Islet precursor cell (in vitro differentiated cells): ENCODE measurements around the gene BIRC7.
"Not testable (repeated sequence)": the region's sequence is repeated elsewhere in the genome, so short reads cannot be mapped to it uniquely, and the experiment has no call there.

ENCODE experiments used
- DNase-seq: peaks from one replicate; pipeline ENCODE4 v3.0.0-alpha.2; 2018

The BIRC7 gene

DNA sequence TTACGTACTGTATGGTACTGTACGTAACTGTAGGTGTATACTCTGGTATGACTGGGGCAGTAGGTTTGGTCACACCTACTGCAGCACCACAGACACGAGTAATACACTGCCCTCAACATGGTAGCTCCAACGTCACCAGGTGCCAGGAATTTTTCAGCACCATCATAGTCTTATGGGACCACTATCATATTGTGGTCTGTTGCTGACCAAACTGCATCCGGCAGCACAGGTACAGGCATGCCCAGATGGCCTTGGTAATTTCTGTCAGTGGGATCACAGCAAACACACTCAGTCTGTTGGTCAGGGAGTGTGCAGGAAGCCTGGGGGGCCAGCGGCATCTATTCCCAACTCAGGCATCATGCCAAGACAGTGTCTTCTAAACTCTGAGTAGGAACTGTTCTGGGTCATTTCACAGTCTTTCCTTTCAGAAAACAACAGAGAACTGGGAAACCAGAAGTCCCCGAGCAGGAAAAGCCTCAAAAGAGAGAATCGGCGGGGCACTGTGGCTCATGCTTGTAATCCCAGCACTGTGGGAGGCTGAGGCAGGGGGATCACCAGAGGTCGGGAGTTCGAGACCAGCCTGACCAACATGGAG lies 25.6 kb upstream of the BIRC7 start:
- DNase-seq = no peak

DNA sequence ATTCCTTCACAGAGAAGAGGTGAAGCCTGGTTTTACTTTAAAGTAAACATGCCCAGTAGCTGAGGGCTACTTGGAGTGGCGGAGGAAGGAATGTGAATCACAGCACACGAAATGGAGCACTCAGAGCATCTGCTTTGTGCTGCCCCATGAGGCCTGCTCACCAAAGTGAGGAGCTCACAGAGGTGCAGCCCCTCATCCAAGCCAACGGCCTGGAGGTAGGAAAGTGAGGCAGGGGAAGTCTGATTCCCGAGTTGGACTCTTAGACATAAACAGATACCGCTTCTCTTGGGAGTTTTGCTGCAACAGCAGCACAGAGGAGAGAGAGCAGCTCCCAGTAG lies 23.3 kb upstream of the BIRC7 start:
- DNase-seq = no peak

DNA sequence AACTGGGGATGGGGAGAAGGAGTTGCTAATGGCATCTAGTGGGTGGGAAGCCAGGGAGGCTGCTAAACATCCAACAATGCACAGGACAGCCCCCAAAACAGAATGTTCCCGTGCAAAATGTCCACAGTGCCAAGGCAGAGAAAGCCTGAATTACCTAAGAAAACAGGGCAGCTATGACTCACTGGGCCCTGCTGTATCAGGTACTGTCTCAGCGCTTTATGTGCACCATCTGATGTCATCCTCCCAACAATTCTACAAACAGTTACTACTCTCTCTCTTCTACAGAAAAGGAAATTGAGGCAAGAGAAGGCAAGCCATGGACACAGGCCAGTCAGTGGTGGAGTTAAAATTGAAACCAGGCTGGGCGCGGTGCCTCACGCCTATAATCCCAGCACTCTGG lies 22.9 kb upstream of the BIRC7 start:
- no peak for DNase-seq

DNA sequence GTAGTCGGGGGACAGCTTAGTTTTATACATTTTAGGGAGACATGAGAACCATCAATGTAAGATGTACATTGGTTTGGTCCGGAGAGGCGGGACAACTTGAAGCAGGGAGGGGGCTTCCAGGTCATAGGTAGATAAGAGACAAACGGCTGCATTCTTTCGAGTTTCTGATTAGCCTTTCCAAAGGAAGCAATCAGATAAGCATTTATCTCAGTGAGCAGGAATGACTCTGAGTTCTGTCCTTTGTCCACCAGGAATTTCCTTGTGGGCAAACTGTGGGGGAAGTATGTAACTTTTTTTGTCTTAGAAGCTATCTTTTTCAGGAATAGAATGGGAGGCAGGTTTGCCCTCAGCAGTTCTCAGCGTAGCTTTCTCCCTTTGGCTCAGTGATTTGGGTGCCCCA lies 21.2 kb upstream of the BIRC7 start:
- no peak for DNase-seq

DNA sequence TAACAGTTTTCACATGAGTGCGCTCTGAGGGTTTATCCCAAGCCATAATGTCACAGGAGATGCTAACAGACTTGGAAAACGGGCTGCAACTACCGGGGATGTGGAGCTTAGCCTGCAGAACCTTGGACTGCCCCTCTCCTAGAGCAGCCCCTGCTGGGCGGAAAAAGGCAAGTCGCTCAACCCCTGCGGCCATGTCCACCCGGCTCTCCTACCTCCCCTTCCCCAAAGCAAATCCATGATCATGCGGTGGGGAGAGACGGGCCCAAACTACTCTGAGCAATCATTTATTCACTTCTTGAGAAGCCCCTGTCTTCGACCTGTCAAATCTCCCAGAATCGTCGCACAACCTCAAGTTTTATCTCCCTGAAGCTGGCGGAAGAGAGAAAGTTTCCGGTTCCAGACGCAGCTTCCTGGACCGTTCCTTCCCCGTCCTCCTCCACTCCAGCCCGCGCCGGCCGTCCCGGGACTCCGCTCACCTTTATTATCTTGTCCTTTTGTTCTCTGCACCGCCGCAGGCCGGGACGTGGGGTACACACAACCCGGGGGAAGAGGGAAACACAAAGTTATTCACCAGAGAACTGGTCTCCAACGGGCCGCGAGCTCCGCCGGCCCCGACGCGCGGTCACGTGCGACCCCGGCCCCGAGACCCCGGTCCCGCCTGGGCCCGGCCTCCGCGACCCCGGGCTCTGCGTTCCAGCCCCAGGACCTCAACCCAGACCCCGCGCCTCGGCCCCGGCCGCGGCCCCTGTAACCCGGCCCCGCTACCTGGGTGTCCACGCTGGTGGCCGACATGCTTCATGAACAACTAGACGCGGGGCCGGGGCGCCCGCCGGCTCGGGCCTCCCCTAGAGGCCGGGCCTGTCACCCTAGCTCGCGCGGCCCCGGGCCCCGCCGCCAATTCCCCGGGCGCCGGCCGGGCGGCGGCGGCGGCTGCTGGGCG lies 20.3 kb upstream of the BIRC7 start:
- peak; percentile 87 for DNase-seq

DNA sequence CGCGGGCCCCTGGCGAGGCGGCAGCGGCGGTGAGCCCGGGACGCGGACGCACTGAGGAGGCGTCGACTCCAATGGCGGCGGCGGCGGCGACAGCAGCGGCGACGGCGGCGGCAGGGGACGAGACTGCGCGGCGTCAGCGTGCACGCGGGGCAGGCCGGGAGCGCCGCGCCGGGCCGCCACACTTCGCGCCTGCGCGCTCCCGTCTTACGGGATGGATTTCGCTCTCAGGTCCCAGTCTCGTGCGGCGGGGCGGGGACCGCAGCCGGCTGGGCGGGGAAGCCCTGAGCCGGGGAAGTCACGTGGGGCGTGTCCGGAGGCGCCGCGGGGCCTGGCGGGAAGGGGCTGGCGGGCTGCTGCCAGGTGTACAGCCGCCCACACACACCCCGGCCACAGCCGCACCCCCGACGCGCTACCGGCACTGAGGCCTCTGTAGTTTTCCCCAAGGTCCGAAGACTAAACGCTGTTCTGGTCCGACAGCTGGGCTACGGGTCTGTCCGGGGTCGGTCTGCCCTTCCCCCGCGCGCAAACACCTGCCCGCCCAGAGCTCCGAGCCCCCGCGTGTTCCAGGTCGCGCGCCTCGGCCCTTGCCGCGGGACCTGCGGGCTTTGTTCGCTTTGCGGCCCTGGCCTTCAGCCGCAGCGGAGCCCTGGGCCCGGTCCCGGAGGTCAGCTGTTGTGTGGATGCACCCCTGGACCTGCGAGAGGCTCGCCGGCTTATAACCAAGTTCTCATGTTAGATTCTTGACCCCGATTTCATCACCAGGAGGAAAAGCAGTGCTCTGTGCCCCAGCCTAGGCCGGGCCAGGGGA lies 19.5 kb upstream of the BIRC7 start, which contains the start of gene YTHDF1:
TSS of gene YTHDF1 (minus strand) at position 91 of the 808 bp plus-strand sequence. CDS start 239 bp downstream, outside the sequence.
- peak; percentile 98 for DNase-seq

DNA sequence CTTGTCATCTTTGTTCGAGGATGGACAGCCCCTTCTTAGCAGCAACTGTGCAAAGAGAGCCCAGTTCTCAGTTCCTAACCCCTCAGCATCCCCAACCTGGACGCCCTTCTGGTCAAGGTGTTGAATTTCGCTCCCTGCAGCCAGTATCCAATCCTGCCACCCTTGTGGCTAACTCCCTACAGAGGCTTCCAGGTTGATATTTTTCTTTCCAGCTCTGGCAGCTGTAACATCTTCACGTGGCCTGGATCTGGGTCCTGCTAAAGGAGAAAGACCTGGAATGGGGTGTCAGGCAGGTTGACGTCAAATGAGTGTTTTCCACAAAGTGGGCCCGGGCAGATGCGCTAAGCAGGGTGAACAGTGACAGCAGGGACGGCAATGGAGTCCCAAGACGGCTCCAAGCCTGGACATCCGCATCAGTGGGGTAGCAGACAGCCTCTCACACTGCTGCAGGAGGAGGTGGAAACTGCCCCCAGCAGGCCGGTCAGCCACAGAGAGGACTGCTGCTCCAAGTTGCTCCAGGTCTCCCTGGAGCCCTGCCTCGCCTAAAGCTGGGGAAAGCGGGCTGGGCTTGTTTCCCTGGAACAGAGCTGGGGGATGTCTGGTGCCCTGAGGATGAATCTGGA lies 18.7 kb upstream of the BIRC7 start:
- DNase-seq = no peak

DNA sequence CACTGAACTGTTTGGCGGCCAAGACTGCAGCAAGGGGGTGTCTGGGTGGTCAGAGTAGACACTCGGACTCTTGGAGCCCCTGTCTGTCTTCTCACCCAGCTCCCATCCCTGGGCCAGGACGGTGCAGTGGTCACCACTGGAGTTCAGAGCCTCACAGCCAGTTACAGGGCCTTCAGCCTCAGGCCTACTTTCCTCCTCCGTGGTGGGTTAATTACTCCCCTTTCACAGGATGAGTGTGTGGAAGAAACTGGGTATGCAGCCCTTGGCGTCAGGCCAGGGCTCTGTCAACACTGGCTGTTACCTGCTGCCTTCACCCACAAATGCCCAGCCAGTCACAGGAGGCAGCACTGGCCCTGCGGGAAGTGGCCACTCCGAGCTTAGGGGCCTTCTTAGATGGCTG lies 18.0 kb upstream of the BIRC7 start:
- no peak for DNase-seq

DNA sequence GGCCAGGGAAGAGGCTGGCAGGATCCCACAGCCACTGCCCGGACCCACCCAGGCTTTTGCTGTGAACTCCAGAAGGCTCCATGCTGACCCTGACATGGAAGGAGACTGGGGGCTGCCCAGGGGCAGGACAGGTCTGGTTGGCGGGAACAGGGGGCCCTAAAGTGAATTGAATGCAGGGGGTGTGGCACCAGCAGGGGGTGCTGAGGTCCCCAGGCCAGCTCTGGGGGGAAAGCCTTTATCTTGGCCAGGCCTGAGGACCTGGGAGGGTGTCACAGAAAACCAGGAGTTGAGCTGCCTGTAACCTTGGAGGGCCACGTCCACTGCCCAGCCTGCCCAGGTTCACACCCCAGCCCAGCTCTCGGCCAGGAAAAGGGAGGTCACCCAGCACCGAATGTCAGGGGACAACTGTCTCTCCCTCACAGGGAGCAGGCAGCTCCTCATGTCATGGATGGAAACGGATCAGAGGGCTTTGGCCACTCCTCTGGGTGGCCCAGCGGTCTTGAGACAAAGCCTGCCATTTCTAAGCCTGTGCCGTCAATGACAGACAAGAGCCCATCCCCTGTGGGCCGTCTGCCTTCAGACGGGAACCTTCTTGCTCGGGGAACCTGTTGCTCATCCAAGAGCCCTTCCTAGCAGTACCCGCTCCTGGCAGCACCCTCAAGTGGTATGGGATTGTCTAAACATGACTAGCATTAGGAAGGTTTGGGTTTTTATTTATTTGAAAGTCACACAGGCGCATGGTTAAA lies 16.8 kb upstream of the BIRC7 start:
- DNase-seq = no peak

DNA sequence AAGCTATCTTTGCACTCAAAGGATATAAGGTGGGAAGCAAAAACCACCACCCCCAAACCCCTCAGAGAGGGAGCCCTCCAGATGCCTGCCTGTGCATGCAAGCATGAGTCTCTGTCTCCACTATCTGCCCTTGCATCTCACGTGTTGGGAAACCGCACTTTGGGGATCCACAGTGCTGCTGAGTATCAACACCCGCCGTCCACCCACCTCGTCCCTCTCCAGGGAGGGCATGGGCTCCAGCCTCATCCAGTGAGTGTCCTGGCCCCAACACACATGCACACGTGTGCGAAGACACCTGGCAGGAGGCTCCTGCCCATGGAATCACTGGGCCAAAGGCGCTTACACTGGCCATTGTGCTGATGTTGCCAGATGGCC lies 16.3 kb upstream of the BIRC7 start:
- no peak for DNase-seq

DNA sequence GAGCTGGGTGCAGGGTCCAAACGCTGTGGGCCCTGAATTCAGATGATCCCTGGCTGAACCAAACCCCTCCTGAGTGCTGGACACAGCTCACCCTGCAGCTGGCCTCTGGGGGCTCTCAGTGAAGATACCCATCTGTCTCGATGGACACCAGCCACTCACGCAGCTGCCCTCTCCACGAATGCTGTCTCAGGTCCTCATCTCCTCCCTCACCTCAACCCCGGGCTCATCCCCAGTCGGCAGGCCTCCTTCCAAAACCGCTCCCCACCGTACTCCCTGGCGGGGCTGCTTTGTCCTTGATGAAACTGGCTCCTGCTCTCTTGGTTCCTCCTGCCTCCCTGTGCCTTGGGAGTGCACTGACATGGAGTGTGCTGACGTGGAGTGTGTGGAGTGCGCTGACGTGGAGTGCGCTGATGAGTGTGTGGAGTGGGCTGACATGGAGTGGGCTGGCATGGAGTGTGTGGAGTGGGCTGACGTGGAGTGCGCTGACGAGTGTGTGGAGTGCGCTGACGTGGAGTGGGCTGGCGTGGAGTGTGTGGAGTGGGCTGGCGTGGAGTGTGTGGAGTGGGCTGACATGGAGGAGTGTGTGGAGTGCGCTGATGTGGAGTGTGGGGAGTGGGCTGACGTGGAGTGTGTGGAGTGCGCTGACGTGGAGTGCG lies 15.7 kb upstream of the BIRC7 start:
- no peak for DNase-seq

DNA sequence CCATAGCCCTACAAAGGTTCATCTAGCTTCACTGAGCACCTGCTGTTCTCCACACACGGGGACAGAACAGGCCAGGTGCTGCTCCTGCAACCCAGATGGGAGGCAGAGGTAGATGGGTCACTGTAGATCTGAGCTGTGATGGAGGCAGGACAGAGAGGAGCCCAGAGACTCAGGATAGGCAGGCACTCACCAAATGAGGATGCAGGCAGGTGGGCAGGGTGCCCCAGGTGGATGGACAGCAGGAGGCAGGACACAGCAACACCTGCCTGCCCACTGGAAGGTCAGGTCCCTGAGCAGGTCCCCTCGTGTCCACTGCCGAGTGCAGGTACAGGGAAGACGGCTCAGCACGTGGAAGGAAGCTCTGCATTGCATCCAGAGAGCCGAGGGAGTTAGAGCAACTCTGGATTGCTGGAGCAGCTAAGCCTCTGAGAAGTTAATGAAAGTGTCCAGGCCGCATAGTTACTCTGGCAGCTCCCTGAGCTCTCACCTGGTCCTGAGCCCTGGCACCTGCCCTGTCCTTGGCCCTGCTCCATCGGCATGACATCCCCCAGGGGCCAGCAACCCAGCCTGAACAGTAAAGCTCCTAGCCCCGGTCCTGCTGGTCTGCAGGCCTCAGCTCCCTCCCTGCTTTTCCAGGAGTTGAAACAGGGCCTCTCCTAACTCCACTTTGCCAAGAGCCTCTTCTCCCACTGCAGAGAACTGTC lies 14.9 kb upstream of the BIRC7 start:
- no peak for DNase-seq

DNA sequence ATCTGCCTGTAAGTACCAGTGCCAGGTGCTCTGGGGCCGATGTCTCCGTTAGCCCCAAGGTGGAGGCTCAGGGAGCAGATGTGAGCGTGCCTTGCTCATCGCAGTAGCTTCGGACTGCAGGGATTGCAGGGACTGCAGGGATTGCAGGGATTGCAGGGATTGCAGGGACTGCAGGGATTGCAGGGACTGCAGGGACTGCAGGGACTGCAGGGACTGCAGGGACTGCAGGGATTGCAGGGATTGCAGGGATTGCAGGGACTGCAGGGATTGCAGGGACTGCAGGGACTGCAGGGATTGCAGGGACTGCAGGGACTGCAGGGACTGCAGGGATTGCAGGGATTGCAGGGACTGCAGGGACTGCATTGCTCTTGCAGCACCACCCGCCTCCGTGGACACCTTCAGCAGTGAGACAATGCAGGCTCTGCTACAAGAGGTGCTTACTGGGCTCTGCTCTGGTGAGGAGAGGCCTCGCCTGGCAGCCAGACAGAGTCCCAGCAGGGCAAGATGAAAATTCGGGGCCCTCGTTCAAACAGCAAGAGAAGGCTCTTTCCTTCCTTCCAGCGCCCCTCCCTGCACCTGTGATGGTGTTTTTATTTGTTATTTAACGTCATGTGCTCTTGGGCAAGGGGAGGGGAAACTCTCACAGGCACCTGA lies 14.2 kb upstream of the BIRC7 start:
- DNase-seq = not testable (repeated sequence)

DNA sequence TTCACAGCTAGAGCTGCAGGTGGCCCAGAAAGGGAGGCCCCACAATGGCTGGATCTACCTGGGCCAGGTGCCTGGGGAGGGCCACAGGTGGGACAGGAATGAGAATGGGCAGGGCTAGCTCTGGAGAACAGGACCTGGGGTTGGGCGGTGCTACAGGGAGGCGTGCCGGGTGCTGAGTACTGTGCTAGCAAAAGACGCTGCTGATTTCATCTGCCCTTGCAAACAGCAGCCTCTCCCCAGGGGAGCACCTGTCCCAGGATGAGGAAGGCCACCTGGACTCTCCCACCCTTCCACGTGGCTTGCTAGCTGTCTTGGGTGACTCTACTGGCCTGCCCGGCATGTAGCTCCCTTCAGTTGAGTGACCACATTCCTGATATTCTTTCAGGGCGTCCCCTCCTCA lies 13.2 kb upstream of the BIRC7 start:
- DNase-seq = no peak

DNA sequence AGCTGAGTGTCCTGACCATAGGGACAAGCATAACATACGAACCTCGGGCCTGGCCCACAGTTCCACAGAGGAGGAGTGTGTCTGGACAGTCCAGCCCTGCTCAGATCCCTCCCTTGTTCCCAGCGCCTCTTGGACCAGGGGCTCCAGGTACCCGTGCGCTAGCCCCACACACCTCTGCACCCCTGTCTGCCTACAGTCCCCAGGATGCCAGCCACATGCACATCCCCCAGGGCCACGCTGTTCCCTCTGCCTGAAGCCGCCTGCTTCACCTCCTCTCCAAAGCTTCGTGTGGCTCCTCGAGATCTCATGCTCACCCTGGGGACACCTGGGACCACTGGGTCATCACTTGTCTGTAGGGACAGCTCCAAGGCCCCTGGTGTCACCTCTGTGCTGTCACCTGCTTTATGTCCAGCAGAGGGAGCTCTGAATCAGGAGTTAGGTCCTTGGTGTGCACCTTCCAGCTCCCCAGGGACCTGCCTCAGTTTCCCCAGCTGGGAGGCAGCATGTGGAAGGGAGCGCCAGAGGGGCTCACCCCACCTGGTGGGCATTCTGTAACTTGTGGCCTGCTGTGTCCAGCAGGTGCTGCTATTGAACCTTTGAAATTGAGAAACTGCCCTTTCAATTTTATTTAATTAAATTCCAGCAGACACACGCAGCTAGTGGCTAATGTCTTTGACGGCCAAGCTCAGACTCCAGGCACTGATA lies 12.4 kb upstream of the BIRC7 start:
- no peak for DNase-seq

DNA sequence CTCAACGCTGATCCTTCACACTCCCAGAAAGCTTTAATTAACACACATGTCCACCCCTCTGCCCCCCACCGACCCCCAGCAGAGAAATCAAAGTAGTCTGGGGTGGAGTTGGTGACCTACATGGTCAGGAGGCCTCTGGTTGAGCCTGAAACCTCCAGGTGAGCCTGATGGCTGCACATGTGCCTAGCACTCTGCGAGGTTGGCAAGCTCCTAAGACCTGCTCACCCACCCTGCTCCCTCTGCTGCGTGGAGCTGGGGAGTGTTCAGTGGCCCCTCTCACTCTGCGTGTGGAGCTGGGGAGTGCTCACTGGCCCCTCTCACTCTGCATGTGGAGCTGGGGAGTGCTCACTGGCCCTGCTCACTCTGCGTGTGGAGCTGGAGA lies 11.9 kb upstream of the BIRC7 start:
- DNase-seq = no peak

DNA sequence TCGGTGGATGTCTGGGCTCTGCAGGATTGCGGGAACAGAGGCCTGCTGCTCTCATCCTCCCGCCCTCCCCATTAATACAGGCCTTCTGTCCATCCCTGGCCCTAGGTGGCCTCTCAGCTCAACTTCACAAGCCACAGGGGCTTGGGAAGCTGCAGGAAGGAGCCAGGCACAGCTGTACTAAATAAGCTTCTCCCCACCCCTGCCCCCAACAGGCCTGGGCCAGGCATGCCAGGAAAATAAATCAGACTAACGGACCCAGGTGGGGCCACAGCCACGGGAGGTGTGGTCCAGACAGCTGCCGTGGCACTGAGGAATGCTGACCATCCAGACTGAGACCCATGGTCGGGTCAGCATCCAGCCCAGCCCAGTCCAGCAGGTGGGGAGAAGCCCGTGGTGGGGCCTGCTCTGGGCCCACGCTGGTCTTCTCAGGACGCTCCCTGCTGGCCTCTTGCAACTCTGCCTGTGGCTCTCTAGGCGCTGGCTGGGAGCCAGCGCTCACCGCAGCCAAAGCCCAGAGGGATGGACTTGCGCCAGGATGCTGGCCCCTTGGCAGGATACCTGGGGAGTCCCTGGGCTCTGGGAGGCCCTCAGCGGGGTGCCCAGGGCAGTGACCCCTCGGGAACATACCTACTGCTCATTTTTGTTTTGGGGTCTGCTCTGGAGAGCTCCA lies 11.2 kb upstream of the BIRC7 start:
- peak; percentile 96 for DNase-seq

DNA sequence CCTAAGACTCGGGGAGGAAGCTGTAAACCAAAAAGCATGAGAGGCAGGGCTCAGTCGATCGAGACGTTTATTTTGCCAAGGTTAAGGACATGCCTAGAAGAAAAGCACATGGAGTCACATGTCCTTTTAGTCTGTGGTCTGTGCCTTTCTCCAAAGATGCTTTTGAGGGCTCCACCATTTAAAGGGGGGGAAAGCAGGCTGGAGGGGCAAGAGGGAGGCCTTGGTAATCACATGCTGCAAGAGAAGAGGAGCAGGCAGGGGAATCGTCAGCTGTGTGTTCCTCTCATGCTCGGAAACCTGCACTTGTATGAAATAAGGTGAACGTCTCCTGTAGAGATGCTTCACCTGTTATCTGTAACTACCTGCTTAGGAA lies 10.6 kb upstream of the BIRC7 start:
- no peak for DNase-seq
